Glutamatergic neuron (in vitro differentiated cells): Measurements from ENCODE around the gene SELENOV. TPM values are rescaled to one million over a fixed set of nuclear protein-coding genes. Genes with fewer than 3 reads are reported as not detected.

Source experiments
- DNase-seq: peaks from one replicate; pipeline ENCODE4 v3.0.0; 2022
- H3K27ac Mint-ChIP-seq: one replicate; pipeline ENCODE4 v1.8.0; 2020; ENCODE audit warnings: mild to moderate bottlenecking, mixed read lengths, inconsistent platforms; ENCODE audit not compliant: unreplicated experiment
- H3K27me3 Mint-ChIP-seq: one replicate; pipeline ENCODE4 v1.8.0; 2020; ENCODE audit warnings: mild to moderate bottlenecking, moderate library complexity, mixed read lengths, inconsistent platforms; ENCODE audit not compliant: unreplicated experiment
- H3K36me3 Mint-ChIP-seq: one replicate; pipeline ENCODE4 v1.8.0; 2020; ENCODE audit warnings: mild to moderate bottlenecking, mixed read lengths, inconsistent platforms; ENCODE audit not compliant: unreplicated experiment
- H3K4me1 Mint-ChIP-seq: one replicate; pipeline ENCODE4 v1.8.0; 2020; ENCODE audit warnings: mild to moderate bottlenecking, low read depth, mixed read lengths, inconsistent platforms; ENCODE audit not compliant: unreplicated experiment
- H3K4me3 Mint-ChIP-seq: one replicate; pipeline ENCODE4 v1.8.0; 2020; ENCODE audit warnings: mild to moderate bottlenecking, mixed read lengths, inconsistent platforms; ENCODE audit not compliant: unreplicated experiment
- H3K9me3 Mint-ChIP-seq: one replicate; pipeline ENCODE4 v1.8.0; 2020; ENCODE audit warnings: mild to moderate bottlenecking, moderate library complexity, mixed read lengths, inconsistent platforms; ENCODE audit not compliant: unreplicated experiment
- total RNA-seq: library from RNA; stranded (reverse); fragmentation: NEBNext Ultra II Directional; extraction: Animal tissue kit (Norgen Biotek cat#: 25700); gene quantifications from one replicate; pipeline ENCODE4 v1.2.1, GENCODE V29; 2021; ENCODE audit not compliant: unreplicated experiment
- TF ChIP-seq, protein P1 (sequence below): fragments of 200-600 bp; sonication (generic); IDR thresholded peaks from one replicate; pipeline ENCODE4 v1.5.0; 2021; ENCODE audit not compliant: partially characterized antibody, unreplicated experiment

The SELENOV gene
- total RNA-seq, 1 donor from 2014 or later: 9.9 TPM

DNA sequence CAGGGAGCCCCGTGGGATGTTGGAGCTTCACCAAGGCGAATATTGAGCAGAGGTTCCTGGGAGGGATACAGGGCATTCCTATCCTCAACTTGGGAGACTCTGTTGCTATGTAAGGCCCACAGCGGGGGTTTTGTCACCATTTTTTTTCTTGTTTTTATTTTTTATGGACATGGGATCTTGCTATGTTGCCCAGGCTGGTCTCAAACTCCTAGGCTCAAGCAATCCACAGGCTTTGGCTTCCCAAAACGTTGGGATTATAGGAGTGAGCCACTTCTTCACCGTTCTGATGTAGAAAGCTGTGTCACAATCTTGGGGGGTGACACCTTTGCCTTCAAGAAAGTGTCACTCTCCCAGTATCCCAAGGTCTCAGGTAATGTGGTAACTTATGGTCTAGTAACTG lies 13.6 kb upstream of the SELENOV start:
- Mint-ChIP-seq H3K36me3 (peaks cover 7% of the 10 kb centered on the region), H3K4me3 (peak overlapping the region; percentile 97), H3K4me1 (peaks cover 35% of the 10 kb centered on the region), H3K27me3 (peaks cover 42% of the 10 kb centered on the region), H3K9me3 (peaks cover 38% of the 10 kb centered on the region), H3K27ac (peak overlapping the region; percentile 99)
- TF ChIP-seq, protein P1, sequence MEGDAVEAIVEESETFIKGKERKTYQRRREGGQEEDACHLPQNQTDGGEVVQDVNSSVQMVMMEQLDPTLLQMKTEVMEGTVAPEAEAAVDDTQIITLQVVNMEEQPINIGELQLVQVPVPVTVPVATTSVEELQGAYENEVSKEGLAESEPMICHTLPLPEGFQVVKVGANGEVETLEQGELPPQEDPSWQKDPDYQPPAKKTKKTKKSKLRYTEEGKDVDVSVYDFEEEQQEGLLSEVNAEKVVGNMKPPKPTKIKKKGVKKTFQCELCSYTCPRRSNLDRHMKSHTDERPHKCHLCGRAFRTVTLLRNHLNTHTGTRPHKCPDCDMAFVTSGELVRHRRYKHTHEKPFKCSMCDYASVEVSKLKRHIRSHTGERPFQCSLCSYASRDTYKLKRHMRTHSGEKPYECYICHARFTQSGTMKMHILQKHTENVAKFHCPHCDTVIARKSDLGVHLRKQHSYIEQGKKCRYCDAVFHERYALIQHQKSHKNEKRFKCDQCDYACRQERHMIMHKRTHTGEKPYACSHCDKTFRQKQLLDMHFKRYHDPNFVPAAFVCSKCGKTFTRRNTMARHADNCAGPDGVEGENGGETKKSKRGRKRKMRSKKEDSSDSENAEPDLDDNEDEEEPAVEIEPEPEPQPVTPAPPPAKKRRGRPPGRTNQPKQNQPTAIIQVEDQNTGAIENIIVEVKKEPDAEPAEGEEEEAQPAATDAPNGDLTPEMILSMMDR: no peak
- no peak for DNase-seq

- Mint-ChIP-seq H3K36me3 (peaks cover 7% of the 10 kb centered on the region), H3K27me3 (peaks cover 44% of the 10 kb centered on the region), H3K27ac (peak overlapping the region; percentile 82), H3K4me1 (peaks cover 42% of the 10 kb centered on the region), H3K9me3 (peaks cover 42% of the 10 kb centered on the region), H3K4me3 (peak overlapping the region; percentile 87)
- TF ChIP-seq, protein P1: peak; percentile 99
- DNase-seq: peak; percentile 87
Measured at GRCh38 chr19:39502640-39503417, 12.1 kb upstream of the SELENOV start.

DNA sequence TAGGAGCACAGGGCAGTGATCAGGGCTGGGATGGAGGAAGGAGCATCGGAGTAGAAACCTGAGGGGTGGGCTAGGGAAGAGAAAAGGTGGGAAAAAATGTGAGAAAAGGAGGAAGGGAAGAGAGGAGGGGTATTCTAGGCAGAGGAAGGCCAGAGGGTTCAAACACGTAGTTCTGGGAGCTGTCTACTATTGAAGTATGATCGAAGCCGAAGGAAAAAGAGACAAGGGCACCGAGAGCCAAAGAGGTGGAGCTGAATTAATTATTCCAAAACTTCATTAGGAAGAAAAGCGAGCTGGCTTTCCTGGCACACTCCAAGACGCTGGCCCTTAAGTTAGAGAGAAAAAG lies 8.4 kb upstream of the SELENOV start:
- peaks cover 34% of the 10 kb centered on the region for H3K27me3 Mint-ChIP-seq
- H3K36me3 Mint-ChIP-seq: no peaks in the 10 kb centered on the region
- TF ChIP-seq, protein P1: no peak
- peak overlapping the region; percentile 77 for H3K27ac Mint-ChIP-seq
- H3K9me3 Mint-ChIP-seq: peaks cover 31% of the 10 kb centered on the region
- peaks cover 39% of the 10 kb centered on the region for H3K4me1 Mint-ChIP-seq
- DNase-seq: no peak
- H3K4me3 Mint-ChIP-seq: peak overlapping the region; percentile 76

- no peaks in the 10 kb centered on the region for H3K36me3 Mint-ChIP-seq
- H3K27me3 Mint-ChIP-seq: peaks cover 32% of the 10 kb centered on the region
- H3K4me3 Mint-ChIP-seq: peak overlapping the region; percentile 76
- H3K27ac Mint-ChIP-seq: peak overlapping the region; percentile 82
- peak; percentile 86 for DNase-seq
- peaks cover 39% of the 10 kb centered on the region for H3K4me1 Mint-ChIP-seq
- H3K9me3 Mint-ChIP-seq: peaks cover 31% of the 10 kb centered on the region
- TF ChIP-seq, protein P1: no peak
Measured at GRCh38 chr19:39506944-39507714, 7.8 kb upstream of the SELENOV start.
